ENCODE data around the gene CCDC88C.
"Not testable (repeated sequence)": the region's sequence is repeated elsewhere in the genome, so short reads cannot be mapped to it uniquely, and the experiment has no call there.

The CCDC88C gene

DNA sequence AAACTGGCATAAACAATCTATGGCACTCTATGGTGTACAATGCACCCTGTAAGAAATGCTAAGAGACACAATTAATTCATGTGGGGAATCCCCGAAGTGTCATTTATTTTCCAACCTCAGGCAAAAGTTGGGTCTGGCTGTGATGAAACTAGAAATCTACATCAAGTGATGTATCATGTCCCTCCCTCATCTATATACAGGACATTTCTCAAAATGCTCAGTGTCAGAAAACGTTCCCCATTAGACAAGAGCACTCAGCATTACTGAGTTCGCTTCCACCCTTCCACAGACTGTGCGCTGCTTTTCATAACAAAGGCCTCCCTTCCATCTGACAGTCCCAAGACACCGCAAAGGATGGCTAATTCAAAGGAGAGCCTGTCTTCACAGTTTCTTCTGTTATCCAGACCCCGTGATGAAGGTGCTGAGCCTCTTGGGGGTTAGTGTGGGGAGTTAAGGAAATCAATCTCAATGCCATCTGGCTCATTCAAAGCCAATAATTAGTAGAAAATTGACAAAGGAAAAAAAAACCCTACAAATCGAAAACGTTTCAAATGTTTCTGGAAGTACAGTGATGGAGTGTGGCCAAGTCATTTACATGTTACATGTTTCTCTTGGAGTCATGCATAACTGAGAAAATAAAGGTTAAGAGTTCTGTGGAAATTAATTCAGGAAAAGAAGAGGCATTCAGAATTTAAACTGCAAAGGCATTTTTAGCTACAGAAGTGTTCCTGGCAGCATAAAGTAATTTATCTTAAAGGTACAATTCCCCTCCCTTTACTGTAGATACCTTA, 7.5 kb downstream of the CCDC88C start:
- no peak overlapping the region for H3K4me3 ChIP-seq (ENCODE audit: control insufficient read depth, low read depth, low read length)
- no peak for DNase-seq (ENCODE audit: low read depth)
- TF ChIP-seq CTCF (conservative IDR thresholded peaks at IDR 0.05; ENCODE audit: control insufficient read depth, insufficient read depth, low read depth, low read length) = no peak

- not testable (repeated sequence) for DNase-seq (ENCODE audit: low read depth)
These were observed 8.4 kb downstream of the CCDC88C start for GRCh38 chr14:91409240-91409639.

DNA sequence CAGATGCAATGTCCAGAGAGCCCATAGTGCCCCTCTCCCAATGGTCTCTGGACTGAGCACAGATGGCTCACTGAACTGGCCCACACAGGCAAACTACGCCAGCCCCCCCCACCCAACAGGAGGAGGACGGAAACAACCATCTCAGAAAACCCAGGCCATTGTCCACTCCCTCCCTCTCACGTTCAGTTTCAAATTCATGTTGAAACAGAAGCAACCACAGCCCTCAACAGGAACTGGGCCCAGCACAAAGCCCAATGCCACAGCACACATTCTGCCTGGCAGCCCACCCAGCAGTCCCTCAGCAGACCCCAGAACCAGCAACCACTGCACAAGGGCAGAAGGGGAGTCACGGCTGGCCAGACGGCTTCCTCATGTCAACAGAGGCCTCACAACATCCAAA, 10.6 kb downstream of the CCDC88C start:
- no peak for TF ChIP-seq CTCF (conservative IDR thresholded peaks at IDR 0.05; ENCODE audit: control insufficient read depth, insufficient read depth, low read depth, low read length)
- H3K4me3 ChIP-seq (ENCODE audit: control insufficient read depth, low read depth, low read length) = no peak overlapping the region
- no peak for DNase-seq (ENCODE audit: low read depth)

More at GRCh38 chr14:91409240-91409639, 8.4 kb downstream of the CCDC88C start:
- not testable (repeated sequence) for H3K4me3 ChIP-seq (ENCODE audit: control insufficient read depth, low read depth, low read length)

DNA sequence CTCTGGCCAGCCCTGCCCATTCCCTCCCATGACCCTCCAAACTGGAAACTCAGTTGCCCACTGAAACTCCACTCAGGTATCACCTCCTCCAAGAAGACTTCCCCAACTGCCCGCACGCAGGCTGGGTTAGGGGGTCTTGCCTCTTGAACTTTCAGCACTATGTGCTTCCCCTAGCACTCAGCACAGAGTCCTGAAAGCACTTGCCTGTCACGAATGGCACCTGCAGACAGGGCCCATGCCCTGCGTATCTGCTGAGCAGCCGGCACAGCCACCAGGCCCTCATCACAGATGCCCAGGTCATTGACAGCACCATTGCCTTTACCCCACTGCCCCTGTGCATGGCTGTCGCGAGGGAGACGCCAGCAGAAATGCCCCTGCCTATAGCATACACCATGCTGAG, 11.2 kb downstream of the CCDC88C start:
- no peak for DNase-seq (ENCODE audit: low read depth)
- H3K4me3 ChIP-seq (ENCODE audit: control insufficient read depth, low read depth, low read length) = no peak overlapping the region

DNA sequence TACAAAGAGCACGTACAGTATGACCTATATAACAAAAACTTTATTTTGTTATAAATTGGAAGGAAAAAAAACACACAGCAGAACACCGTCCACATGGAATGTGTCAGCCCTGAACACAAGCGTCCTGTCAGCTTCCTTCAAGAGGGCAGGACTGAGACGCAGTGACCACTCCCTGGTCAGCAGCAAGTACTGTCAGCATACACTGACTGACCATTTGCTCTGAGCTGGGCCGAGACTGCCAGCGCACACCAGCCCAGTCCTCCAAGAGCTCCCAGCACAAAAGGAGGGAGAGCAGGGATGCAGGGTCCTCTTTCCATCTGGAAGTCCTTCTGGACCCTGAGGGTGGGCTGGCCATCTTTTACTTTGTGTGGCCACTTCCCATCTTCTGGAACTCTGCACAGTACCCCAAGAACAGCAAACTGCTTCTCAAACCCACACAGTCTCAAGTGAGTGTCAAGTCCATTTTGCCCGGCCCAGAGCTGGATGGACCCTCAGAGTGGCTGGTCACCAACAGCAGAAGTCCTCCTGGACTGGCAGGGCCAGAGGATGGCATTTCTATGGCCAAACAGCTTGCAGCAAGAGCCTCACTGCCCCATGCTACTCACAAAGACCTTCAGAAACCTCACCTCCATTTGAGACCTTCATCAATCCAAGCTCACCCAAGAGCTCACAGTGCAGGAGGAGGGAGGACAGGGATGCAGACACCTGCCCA, 11.7 kb downstream of the CCDC88C start:
- TF ChIP-seq CTCF (conservative IDR thresholded peaks at IDR 0.05; ENCODE audit: control insufficient read depth, insufficient read depth, low read depth, low read length) = no peak
- DNase-seq (ENCODE audit: low read depth) = no peak
- H3K4me3 ChIP-seq (ENCODE audit: control insufficient read depth, low read depth, low read length) = no peak overlapping the region

More for the DNA sequence above, 11.2 kb downstream of the CCDC88C start:
- no peak for TF ChIP-seq CTCF (conservative IDR thresholded peaks at IDR 0.05; ENCODE audit: control insufficient read depth, insufficient read depth, low read depth, low read length)

DNA sequence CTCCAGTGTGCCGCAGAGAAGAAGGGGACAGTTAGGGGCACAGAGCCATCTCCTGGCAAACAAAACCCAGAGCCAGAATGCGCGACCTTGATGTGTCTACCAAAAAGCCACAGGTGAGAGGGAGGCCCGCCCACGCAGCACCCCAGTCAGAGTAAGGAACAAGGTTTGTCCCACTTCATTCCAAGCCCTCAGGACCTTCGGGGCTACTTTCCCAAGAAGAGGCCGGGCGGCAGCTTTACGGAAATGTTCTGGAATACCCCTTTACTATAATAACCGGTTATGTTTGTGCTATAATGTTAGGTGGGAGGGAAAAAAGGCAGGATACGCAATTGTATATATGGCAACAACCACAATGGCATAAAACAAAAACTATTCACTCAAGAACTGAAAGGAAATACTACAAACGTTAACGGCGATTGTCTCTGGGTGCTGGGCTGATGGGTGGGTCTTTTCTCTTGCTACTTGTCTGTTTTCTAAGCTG, 12.3 kb downstream of the CCDC88C start:
- H3K4me3 ChIP-seq (ENCODE audit: control insufficient read depth, low read depth, low read length) = no peak overlapping the region
- DNase-seq (ENCODE audit: low read depth) = no peak
- no peak for TF ChIP-seq CTCF (conservative IDR thresholded peaks at IDR 0.05; ENCODE audit: control insufficient read depth, insufficient read depth, low read depth, low read length)
